Progenitor cell of endocrine pancreas (in vitro differentiated cells): ENCODE measurements around the gene CCDC158. TPM values are rescaled to one million over a fixed set of nuclear protein-coding genes. Genes with fewer than 3 reads are reported as not detected.

Experiments
- DNase-seq: peaks from one replicate; pipeline ENCODE4 v3.0.0; 2021; ENCODE audit warnings: low spot score; ENCODE audit not compliant: unreplicated experiment
- H3K27ac Mint-ChIP-seq: 2 replicates; pipeline ENCODE4 v1.8.0; 2021; ENCODE audit warnings: mild to moderate bottlenecking, moderate library complexity, mixed read lengths
- H3K27me3 Mint-ChIP-seq: 2 replicates; pipeline ENCODE4 v1.8.0; 2021; ENCODE audit warnings: mixed read lengths
- H3K36me3 Mint-ChIP-seq: 2 replicates; pipeline ENCODE4 v1.8.0; 2022; ENCODE audit warnings: mixed read lengths; ENCODE audit not compliant: insufficient read depth
- H3K4me1 Mint-ChIP-seq: 2 replicates; pipeline ENCODE4 v1.8.0; 2021; ENCODE audit warnings: low read depth, mixed read lengths
- H3K4me3 Mint-ChIP-seq: 2 replicates; pipeline ENCODE4 v1.8.0; 2021; ENCODE audit warnings: low read depth, mild to moderate bottlenecking, moderate library complexity, mixed read lengths
- H3K9me3 Mint-ChIP-seq: 2 replicates; pipeline ENCODE4 v1.8.0; 2021; ENCODE audit warnings: low read depth, mixed read lengths
- total RNA-seq: library from RNA; stranded (reverse); gene quantifications from 2 replicates; pipeline ENCODE4 v1.2.1, GENCODE V29; 2021
- TF ChIP-seq, protein P1 (sequence below): fragments of 200-600 bp; sonication (generic); IDR thresholded peaks from one replicate; pipeline ENCODE4 v1.5.0; 2021; ENCODE audit warnings: antibody characterized with exemption, mild to moderate bottlenecking; ENCODE audit not compliant: unreplicated experiment

CCDC158 gene
- total RNA-seq, 1 donor from 2014 or later = not detected

DNA sequence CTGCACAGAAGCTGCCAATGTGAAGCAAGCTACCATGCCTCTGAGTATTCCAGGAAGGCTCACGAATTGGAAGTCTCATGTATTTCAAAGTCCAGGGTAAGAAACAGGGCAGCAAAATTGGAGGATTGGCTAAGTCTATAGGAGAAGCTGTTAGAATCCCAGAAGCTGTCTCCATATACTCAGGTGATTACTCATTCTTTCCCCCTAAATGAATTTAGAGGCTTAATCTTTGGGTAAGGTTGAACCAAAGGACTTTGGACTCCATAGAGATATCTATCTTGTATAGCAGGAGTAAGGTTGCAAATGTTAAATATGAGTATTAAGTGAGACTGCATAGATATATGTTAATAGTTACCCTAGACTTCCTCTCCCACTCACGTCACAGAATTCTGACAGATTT lies 78.1 kb downstream of the CCDC158 start:
- peaks cover 37% of the 10 kb centered on the region for H3K4me1 Mint-ChIP-seq
- H3K27me3 Mint-ChIP-seq = no peaks in the 10 kb centered on the region
- no peak overlapping the region for H3K27ac Mint-ChIP-seq
- no peak overlapping the region for H3K4me3 Mint-ChIP-seq
- TF ChIP-seq, protein P1, sequence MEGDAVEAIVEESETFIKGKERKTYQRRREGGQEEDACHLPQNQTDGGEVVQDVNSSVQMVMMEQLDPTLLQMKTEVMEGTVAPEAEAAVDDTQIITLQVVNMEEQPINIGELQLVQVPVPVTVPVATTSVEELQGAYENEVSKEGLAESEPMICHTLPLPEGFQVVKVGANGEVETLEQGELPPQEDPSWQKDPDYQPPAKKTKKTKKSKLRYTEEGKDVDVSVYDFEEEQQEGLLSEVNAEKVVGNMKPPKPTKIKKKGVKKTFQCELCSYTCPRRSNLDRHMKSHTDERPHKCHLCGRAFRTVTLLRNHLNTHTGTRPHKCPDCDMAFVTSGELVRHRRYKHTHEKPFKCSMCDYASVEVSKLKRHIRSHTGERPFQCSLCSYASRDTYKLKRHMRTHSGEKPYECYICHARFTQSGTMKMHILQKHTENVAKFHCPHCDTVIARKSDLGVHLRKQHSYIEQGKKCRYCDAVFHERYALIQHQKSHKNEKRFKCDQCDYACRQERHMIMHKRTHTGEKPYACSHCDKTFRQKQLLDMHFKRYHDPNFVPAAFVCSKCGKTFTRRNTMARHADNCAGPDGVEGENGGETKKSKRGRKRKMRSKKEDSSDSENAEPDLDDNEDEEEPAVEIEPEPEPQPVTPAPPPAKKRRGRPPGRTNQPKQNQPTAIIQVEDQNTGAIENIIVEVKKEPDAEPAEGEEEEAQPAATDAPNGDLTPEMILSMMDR = no peak
- H3K36me3 Mint-ChIP-seq = peaks cover 2% of the 10 kb centered on the region
- no peak for DNase-seq
- H3K9me3 Mint-ChIP-seq = peaks cover 3% of the 10 kb centered on the region

DNA sequence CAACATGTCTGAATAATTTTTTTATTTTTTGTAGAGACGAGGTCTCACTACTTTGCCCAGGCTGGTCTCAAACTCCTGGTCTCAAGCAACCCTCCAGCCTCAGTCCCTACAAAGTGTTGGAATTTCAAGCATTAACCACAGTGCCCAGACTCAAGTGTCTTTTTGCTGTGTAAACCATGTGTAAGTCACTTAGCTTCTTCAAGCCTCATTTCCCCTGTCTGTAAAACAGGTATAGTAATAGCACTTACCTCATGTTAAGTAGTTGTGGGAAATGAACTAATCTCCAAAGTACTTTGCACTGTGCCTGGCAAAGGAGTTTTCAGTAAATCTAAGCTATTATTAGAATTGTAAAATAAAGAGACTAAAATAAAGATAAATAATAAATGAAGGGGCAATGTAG lies 78.8 kb downstream of the CCDC158 start:
- H3K27ac Mint-ChIP-seq = no peak overlapping the region
- H3K9me3 Mint-ChIP-seq = peaks cover 1% of the 10 kb centered on the region

DNA sequence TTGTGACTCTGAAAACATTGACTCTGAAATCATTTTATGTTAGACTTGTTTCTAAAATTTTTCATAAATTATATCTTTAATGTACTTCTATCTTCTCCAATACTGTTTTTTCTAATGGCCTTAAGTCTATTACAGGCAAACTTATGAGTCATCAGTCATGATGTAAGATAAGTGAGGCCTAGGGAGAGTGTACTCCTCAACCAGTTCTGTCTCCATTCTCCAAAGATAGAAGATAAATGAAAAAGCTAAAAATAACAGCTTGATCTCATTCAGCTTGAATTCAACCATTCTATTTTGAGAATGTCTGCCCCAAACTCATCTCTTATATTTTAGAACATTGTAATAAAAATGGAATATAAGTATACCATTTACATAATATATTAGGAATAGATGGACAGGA lies 79.9 kb downstream of the CCDC158 start:
- Mint-ChIP-seq H3K9me3 (no peaks in the 10 kb centered on the region), H3K27me3 (no peaks in the 10 kb centered on the region), H3K4me3 (no peak overlapping the region), H3K36me3 (no peaks in the 10 kb centered on the region), H3K27ac (no peak overlapping the region), H3K4me1 (peaks cover 37% of the 10 kb centered on the region)
- TF ChIP-seq, protein P1 = no peak
- no peak for DNase-seq

More for the DNA sequence above, 78.8 kb downstream of the CCDC158 start:
- Mint-ChIP-seq H3K4me1 (peaks cover 37% of the 10 kb centered on the region), H3K36me3 (peaks cover under 1% of the 10 kb centered on the region), H3K4me3 (no peak overlapping the region), H3K27me3 (no peaks in the 10 kb centered on the region)
- no peak for DNase-seq
- TF ChIP-seq, protein P1 = no peak

DNA sequence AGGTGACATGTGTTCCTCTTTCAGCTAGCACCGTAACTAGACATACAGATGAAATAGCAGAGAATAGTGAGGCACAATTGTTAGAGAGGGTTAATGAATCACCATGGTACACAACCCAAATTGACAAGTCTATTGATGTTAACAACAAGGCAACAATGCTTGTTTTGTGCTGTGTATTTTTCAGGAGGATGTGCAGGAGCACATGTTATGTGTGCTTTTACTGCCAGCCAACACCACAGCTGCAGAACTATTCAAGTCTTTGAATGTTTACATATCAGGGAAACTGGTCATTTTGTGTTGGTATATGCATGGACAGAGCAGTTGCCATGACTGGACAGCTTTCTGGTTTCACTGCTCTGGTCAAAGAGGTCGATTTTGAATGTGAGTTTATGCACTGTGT lies 81.6 kb downstream of the CCDC158 start:
- peaks cover 26% of the 10 kb centered on the region for H3K4me1 Mint-ChIP-seq
- H3K36me3 Mint-ChIP-seq = no peaks in the 10 kb centered on the region
- no peaks in the 10 kb centered on the region for H3K27me3 Mint-ChIP-seq
- TF ChIP-seq, protein P1 = no peak
- H3K4me3 Mint-ChIP-seq = no peak overlapping the region
- no peaks in the 10 kb centered on the region for H3K9me3 Mint-ChIP-seq
- DNase-seq = no peak
- peak overlapping the region; percentile 9 for H3K27ac Mint-ChIP-seq

DNA sequence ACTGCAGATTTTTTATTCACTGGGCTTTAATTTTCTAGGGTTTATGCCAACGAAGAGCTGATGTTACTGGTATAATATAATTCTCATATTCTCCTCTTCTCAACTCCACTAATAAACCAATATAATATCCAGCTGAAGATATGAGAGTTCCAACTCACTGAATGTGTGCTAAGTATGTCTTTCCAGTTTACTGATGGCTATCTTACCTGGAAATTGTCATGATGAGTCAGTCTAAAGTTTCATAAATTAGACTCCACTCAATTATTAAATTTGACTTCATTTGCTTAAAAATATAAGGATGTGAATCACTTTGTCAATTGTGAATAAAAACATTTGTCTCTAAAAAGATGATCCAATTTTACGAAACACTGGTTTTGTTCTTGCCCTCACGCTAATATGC lies 86.1 kb downstream of the CCDC158 start:
- no peaks in the 10 kb centered on the region for H3K9me3 Mint-ChIP-seq
- H3K36me3 Mint-ChIP-seq = no peaks in the 10 kb centered on the region
- no peaks in the 10 kb centered on the region for H3K27me3 Mint-ChIP-seq
- H3K27ac Mint-ChIP-seq = no peak overlapping the region
- peaks cover 17% of the 10 kb centered on the region for H3K4me1 Mint-ChIP-seq
- H3K4me3 Mint-ChIP-seq = no peak overlapping the region
- TF ChIP-seq, protein P1 = no peak
- DNase-seq = no peak
